ENCODE data around the gene RNF130. TPM values are rescaled to one million over a fixed set of nuclear protein-coding genes. Genes with fewer than 3 reads are reported as not detected.
A peak's percentile ranks its signal among the peaks of the same experiment; 100 is the strongest.
"Not testable (repeated sequence)": the region's sequence is repeated elsewhere in the genome, so short reads cannot be mapped to it uniquely, and the experiment has no call there.

Gene RNF130
- total RNA-seq, 4 donors from 2014 or later, result 24.4 to 63.3 (median 36.2) TPM

DNA sequence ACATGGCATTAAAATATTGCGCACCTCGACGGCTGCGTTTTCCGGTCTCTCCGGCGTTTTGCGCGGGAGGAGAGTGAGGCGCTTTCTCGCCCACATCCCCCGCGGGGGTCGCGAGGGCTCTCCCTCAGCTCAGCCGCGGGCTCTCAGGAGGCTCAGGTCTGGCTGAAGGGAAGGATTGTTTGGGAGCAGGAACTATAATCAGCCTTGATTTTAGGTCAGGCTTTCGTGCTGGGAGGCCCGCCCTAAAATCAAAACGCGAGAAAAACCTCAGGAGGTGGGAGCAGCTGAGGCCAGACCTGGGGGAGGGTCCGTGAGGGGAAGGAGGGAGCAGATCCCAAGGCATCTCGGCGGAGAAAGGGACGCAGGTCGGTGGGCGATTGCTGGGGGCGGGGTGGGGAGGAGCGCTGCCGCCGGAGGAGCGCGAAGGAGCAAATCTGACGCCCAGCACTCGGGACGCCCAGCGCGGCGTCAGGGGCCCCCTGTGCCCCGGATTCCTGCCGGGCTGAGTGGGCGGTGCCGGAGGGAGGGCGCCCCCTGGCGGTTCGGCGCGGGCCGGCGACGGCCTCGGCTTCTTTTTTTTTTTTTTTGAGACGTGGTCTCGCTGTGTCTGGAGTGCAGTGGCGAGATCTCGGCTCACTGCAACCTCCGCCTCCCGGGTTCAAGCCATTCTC lies 18.7 kb upstream of the RNF130 start:
- peak overlapping the region; percentile 21 for H3K4me3 ChIP-seq (ENCODE audit: low read depth, poor library complexity, severe bottlenecking)
- no peak for TF ChIP-seq POLR2A (IDR thresholded peaks at IDR 0.05)
- TF ChIP-seq, protein P1, sequence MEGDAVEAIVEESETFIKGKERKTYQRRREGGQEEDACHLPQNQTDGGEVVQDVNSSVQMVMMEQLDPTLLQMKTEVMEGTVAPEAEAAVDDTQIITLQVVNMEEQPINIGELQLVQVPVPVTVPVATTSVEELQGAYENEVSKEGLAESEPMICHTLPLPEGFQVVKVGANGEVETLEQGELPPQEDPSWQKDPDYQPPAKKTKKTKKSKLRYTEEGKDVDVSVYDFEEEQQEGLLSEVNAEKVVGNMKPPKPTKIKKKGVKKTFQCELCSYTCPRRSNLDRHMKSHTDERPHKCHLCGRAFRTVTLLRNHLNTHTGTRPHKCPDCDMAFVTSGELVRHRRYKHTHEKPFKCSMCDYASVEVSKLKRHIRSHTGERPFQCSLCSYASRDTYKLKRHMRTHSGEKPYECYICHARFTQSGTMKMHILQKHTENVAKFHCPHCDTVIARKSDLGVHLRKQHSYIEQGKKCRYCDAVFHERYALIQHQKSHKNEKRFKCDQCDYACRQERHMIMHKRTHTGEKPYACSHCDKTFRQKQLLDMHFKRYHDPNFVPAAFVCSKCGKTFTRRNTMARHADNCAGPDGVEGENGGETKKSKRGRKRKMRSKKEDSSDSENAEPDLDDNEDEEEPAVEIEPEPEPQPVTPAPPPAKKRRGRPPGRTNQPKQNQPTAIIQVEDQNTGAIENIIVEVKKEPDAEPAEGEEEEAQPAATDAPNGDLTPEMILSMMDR (IDR thresholded peaks at IDR 0.05), result peak in 1 of 3 donors; percentile 36
- 2% methylated on average over 54 to 58 of the region's 58 CpGs for WGBS, 2 donors
- intact Hi-C loops (cut with DNase I; ENCODE audit: low total_unique reads), result no loop called here
- DNase-seq (ENCODE audit: low spot score in 2 of 2), result peak in 1 of 2 donors; percentile 91

DNA sequence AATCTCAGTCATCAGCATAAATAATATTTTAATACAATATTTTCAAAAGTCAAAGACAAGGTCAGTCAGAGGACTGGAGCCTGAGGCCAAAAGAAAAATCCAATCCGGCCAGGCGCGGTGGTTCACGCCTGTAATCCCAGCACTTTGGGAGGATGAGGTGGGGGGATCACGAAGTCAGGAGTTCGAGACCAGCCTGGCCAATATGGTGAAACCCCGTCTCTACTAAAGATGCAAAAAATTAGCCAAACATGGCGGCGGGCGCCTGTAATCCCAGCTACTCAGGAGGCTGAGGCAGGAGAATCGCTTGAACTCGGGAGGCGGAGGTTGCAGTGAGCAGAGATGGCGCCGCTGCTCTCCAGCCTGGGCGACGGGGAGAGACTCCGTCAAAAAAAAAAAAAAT lies 18.1 kb upstream of the RNF130 start:
- DNase-seq (ENCODE audit: low spot score in 2 of 2), result peak in 1 of 2 donors; percentile 81
- not testable (repeated sequence) for H3K4me3 ChIP-seq (ENCODE audit: low read depth, poor library complexity, severe bottlenecking)
- WGBS, 2 donors, result 74 to 75% methylated on average over 18 of the region's 18 CpGs
- intact Hi-C loops (cut with DNase I; ENCODE audit: low total_unique reads), result loop anchor here (10.0 kb wide), 1 partner anchor 155 kb away; no protein-coding TSS in a partner anchor

DNA sequence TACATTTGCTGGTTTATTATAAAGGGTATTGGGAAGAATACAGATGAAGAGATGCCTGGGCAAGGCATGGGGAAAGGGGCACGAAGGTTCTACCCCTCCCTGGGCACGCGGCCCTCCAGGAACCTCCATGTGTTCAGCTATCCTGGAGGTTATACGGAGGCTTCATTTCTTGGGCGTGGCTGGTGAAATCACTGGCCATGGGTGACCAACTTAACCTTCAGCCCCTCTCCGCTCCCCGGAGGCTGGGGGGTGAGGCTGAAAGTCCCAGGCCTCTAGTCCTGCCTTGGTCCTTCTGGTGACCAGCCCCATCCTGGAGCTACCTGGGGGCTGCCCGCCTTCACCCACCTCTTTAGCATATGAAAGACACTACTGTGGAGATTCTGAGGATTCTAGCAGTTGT lies 17.0 kb upstream of the RNF130 start:
- DNase-seq (ENCODE audit: low spot score in 2 of 2), result peak in 1 of 2 donors; percentile 76
- intact Hi-C loops (cut with DNase I; ENCODE audit: low total_unique reads), result loop anchor here (10.0 kb wide), 1 partner anchor 154 kb away; no protein-coding TSS in a partner anchor
- no peak for TF ChIP-seq POLR2A (IDR thresholded peaks at IDR 0.05)
- TF ChIP-seq, protein P1 (IDR thresholded peaks at IDR 0.05), result no peak
- 91 to 96% methylated on average over 8 of the region's 8 CpGs for WGBS, 2 donors
- H3K4me3 ChIP-seq (ENCODE audit: low read depth, poor library complexity, severe bottlenecking), result no peak overlapping the region

DNA sequence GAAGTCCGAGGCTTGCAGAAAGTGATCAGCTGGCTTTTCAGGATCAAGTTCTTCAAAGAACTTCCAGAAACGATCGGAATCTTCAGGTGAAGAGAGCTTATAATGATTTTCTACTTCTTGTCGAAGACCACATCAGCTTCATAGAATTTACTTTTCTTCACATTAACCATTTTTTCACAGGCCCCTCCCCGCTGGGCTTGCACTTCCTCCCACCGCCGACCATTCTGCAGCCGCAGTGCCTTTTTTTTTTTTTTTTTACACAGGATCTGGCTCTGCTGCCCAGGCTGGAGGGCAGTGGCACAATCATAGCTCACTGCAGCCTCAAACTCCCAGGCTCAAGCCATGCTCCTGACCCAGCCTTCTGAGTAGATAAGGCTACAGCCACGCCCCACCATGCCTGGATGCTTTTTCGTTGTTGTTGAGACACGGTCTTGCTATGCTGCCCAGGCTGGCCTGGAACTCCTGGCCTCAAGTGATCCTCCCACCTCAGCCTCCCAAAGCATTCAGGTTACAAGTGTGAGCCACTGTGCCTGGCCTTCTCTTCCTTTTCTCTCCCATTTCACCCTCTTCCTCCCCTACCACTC lies 15.3 kb upstream of the RNF130 start:
- WGBS, 2 donors, result 80 to 82% methylated on average over 11 of the region's 11 CpGs
- no peak for DNase-seq (ENCODE audit: low spot score in 2 of 2)
- H3K4me3 ChIP-seq (ENCODE audit: low read depth, poor library complexity, severe bottlenecking), result no peak overlapping the region
- intact Hi-C loops (cut with DNase I; ENCODE audit: low total_unique reads), result loop anchor here (10.0 kb wide), 1 partner anchor 152 kb away; no protein-coding TSS in a partner anchor
- TF ChIP-seq POLR2A (IDR thresholded peaks at IDR 0.05), result no peak

DNA sequence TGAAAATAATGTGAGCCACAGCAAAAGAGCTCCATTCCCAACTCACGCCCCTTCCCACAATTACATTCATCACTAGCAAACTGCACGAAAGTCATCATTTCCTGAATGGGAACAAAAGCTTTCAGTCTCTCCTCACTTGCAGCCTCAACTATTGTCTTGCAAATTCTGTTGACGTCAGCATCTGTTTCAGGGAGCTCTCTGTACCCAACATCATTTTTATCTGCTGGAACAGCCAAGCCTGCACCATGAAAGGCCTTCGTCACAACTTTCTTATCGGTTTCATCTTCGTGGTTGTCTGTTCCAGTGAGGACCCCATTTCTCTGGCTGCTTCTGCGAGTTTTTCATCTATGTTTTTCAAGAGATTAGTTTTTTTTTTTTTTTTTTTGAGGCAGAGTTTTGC lies 14.3 kb upstream of the RNF130 start:
- DNase-seq (ENCODE audit: low spot score in 2 of 2), result no peak
- no peak for TF ChIP-seq POLR2A (IDR thresholded peaks at IDR 0.05)
- TF ChIP-seq, protein P1 (IDR thresholded peaks at IDR 0.05), result no peak
- intact Hi-C loops (cut with DNase I; ENCODE audit: low total_unique reads), result loop anchor here (10.0 kb wide), 1 partner anchor 151 kb away; no protein-coding TSS in a partner anchor
- no peak overlapping the region for H3K4me3 ChIP-seq (ENCODE audit: low read depth, poor library complexity, severe bottlenecking)
- 60 to 65% methylated on average over 7 of the region's 7 CpGs for WGBS, 2 donors

DNA sequence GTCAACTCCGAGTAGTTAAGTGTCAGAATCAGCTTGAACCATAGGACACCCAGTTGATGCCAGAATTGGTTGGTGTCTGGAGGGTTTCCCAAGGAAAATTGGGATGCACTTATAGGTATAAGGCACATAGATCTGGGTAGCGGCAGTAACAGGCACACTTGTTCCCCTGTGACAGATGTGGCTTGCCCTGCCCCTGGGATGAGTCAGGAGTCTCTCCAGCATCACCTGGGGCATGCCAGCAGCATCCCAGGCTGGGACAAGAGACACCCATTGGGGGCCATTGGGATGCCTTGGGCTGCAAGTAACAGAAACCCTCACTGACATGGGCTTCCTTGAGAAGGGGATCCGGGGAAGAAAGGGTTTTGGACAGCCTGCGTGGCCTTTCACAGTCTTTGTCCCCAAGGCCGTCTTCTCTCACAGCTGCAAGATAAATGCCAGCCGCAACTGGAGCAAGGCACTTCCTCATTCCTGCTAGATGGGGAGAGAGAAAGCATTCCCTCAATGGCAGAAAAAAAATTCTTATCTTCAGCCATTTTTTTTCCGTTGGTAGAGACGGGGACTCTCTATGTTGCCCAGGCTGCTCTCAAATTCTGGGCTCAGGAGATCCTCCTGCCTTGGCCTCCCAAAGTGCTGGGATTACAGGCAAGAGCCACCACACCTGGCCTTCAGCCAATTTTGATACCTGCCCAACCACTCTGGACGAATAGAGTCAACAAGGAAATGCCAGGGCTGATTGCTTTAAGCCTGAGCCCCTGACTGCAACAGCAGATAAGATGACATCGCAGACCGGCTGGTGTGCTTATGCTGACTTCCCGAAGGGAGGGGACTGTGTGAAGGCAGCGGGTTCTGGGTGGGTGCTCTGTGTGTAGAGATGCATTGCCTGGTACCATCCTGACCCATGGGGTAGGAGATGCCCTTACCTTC lies 13.3 kb upstream of the RNF130 start:
- TF ChIP-seq POLR2A (IDR thresholded peaks at IDR 0.05), result no peak
- TF ChIP-seq, protein P1 (IDR thresholded peaks at IDR 0.05), result no peak
- 57 to 59% methylated on average over 13 of the region's 13 CpGs for WGBS, 2 donors
- intact Hi-C loops (cut with DNase I; ENCODE audit: low total_unique reads), result loop anchor here (10.0 kb wide), 1 partner anchor 150 kb away; no protein-coding TSS in a partner anchor
- H3K4me3 ChIP-seq (ENCODE audit: low read depth, poor library complexity, severe bottlenecking), result no peak overlapping the region
- DNase-seq (ENCODE audit: low spot score in 2 of 2), result no peak

All from lower leg skin (tissue), 4 donors.